IMR-90 (cell line): ENCODE data around the gene GP5. TPM values are rescaled to one million over a fixed set of nuclear protein-coding genes. Genes with fewer than 3 reads are reported as not detected.

Experiments
- ATAC-seq: fragments of 200-7000 bp; cut with Tn5 transposase; 2 replicates; pipeline ENCODE4 v1.9.1; 2020; ENCODE audit warnings: low read depth, mild to moderate bottlenecking, moderate library complexity
- BruUV-seq: library from RNA; stranded (reverse); fragments of 400-500 nt; replicated peaks from 2 replicates; lab custom pipeline; 2021; lab: Mats Ljungman, UMichigan
- CTCF ChIA-PET: fragments of 300-600 bp; formaldehyde crosslinking; extraction: SDS; loops from one replicate; lab custom pipeline; 2021; ENCODE audit warnings: antibody characterized with exemption; lab: Yijun Ruan, JAX
- POLR2A ChIA-PET: fragments of 300-600 bp; sonication (Branson Sonifier 250); formaldehyde crosslinking; loops from one replicate; lab custom pipeline; 2022; ENCODE audit warnings: antibody characterized with exemption; ENCODE audit not compliant: unreplicated experiment; lab: Charles Lee
- DNase-seq: peaks from one replicate; pipeline ENCODE4 v3.0.0; 2013
- H2AFZ ChIP-seq: replicated peaks from 2 replicates; pipeline ENCODE3; 2013; ENCODE audit warnings: low read length, mild to moderate bottlenecking; ENCODE audit not compliant: poor library complexity
- H2AK5ac ChIP-seq: 2 replicates; pipeline ENCODE4 v1.6.1; 2013; ENCODE audit warnings: low read depth, low read length, inconsistent platforms
- H2AK9ac ChIP-seq: replicated peaks from 2 replicates; pipeline ENCODE3; 2013; ENCODE audit warnings: mild to moderate bottlenecking, low read depth, low read length, moderate library complexity; ENCODE audit not compliant: poor library complexity
- H2BK120ac ChIP-seq: 2 replicates; pipeline ENCODE4 v1.6.1; 2013; ENCODE audit warnings: low read depth, low read length, inconsistent platforms
- H2BK15ac ChIP-seq: 3 replicates; pipeline ENCODE4 v1.6.1; 2013; ENCODE audit warnings: low read depth, low read length, inconsistent platforms
- H2BK20ac ChIP-seq: 2 replicates; pipeline ENCODE4 v1.6.1; 2013; ENCODE audit warnings: low read depth, mild to moderate bottlenecking, inconsistent platforms, low read length, moderate library complexity
- H2BK5ac ChIP-seq: 2 replicates; pipeline ENCODE4 v1.6.1; 2013; ENCODE audit warnings: mild to moderate bottlenecking, low read depth, low read length, inconsistent platforms; ENCODE audit not compliant: poor library complexity, severe bottlenecking
- H3K14ac ChIP-seq: replicated peaks from 2 replicates; pipeline ENCODE4 v1.6.1; 2013; ENCODE audit warnings: low read depth, low read length, inconsistent platforms
- H3K18ac ChIP-seq: 2 replicates; pipeline ENCODE4 v1.6.1; 2013; ENCODE audit warnings: low read depth, low read length, control low read depth
- H3K23ac ChIP-seq: 2 replicates; pipeline ENCODE4 v1.6.1; 2013; ENCODE audit warnings: low read depth, low read length, inconsistent platforms
- H3K27ac ChIP-seq: 2 replicates; pipeline ENCODE4 v1.5.1; 2013; ENCODE audit warnings: mild to moderate bottlenecking, control low read depth, low read length; ENCODE audit not compliant: insufficient read depth
- H3K27me3 ChIP-seq: 2 replicates; pipeline ENCODE4 v1.6.1; 2013; ENCODE audit warnings: low read length; ENCODE audit not compliant: control insufficient read depth, insufficient read depth
- H3K36me3 ChIP-seq: 2 replicates; pipeline ENCODE4 v1.6.1; 2013; ENCODE audit warnings: low read length, mixed read lengths; ENCODE audit not compliant: control insufficient read depth, insufficient read depth
- H3K4ac ChIP-seq: 2 replicates; pipeline ENCODE4 v1.6.1; 2013; ENCODE audit warnings: low read depth, low read length, inconsistent platforms
- H3K4me1 ChIP-seq: 2 replicates; pipeline ENCODE4 v1.6.1; 2013; ENCODE audit warnings: low read length, mixed read lengths; ENCODE audit not compliant: control insufficient read depth, insufficient read depth
- H3K4me2 ChIP-seq: 2 replicates; pipeline ENCODE4 v1.6.1; 2013; ENCODE audit warnings: low read depth, mild to moderate bottlenecking, control low read depth, low read length, moderate library complexity
- H3K4me3 ChIP-seq: 2 replicates; pipeline ENCODE4 v1.5.1; 2013; ENCODE audit warnings: low read depth, mild to moderate bottlenecking, control low read depth, low read length, moderate library complexity; ENCODE audit not compliant: insufficient read depth
- H3K56ac ChIP-seq: 2 replicates; pipeline ENCODE4 v1.6.1; 2013; ENCODE audit warnings: low read length, inconsistent platforms; ENCODE audit not compliant: insufficient read depth; ENCODE audit errors: extremely low read depth
- H3K79me1 ChIP-seq, 2 experiments: 2 replicates each; pipeline ENCODE4 v1.6.1; 2013; ENCODE audit warnings: low read length in 2 of 2, inconsistent platforms in 1 of 2, low read depth in 1 of 2
- H3K9ac ChIP-seq: 2 replicates; pipeline ENCODE4 v1.6.1; 2013; ENCODE audit warnings: low read depth, low read length, control low read depth
- H3K9me1 ChIP-seq: 2 replicates; pipeline ENCODE4 v1.6.1; 2013; ENCODE audit warnings: low read length, inconsistent platforms; ENCODE audit not compliant: insufficient read depth
- H3K9me3 ChIP-seq: 2 replicates; pipeline ENCODE4 v1.6.1; 2013; ENCODE audit warnings: low read length; ENCODE audit not compliant: control insufficient read depth, insufficient read depth
- H4K20me1 ChIP-seq: 2 replicates; pipeline ENCODE4 v1.6.1; 2013; ENCODE audit warnings: low read length, inconsistent platforms; ENCODE audit not compliant: insufficient read depth
- H4K5ac ChIP-seq: 2 replicates; pipeline ENCODE4 v1.6.1; 2013; ENCODE audit warnings: mild to moderate bottlenecking, low read depth, low read length, control low read depth
- H4K8ac ChIP-seq, 2 experiments: 2 replicates each; pipeline ENCODE4 v1.6.1; 2013; ENCODE audit warnings: low read depth in 2 of 2, low read length in 2 of 2, control low read depth in 1 of 2, inconsistent platforms in 1 of 2
- H4K91ac ChIP-seq: 2 replicates; pipeline ENCODE4 v1.6.1; 2013; ENCODE audit warnings: low read depth, low read length, inconsistent platforms; ENCODE audit not compliant: insufficient read depth
- BHLHE40 ChIP-seq: fragments of 150-350 bp; IDR thresholded peaks from 2 replicates; pipeline ENCODE4 v1.6.1; 2016; ENCODE audit warnings: mild to moderate bottlenecking, low read depth, low read length
- CEBPB ChIP-seq: IDR thresholded peaks from 2 replicates; pipeline ENCODE4 v1.6.1; 2012; ENCODE audit warnings: low read depth, low read length, improper control_type of control experiment
- CHD1 ChIP-seq: IDR thresholded peaks from 2 replicates; pipeline ENCODE4 v1.6.1; 2012; ENCODE audit warnings: low read depth, low read length, improper control_type of control experiment
- FOS ChIP-seq: fragments of 150-350 bp; IDR thresholded peaks from 2 replicates; pipeline ENCODE4 v1.6.1; 2016; ENCODE audit warnings: low read depth, low read length
- MAFK ChIP-seq: IDR thresholded peaks from 2 replicates; pipeline ENCODE4 v1.6.1; 2012; ENCODE audit warnings: low read depth, low read length, improper control_type of control experiment
- MAZ ChIP-seq: IDR thresholded peaks from 2 replicates; pipeline ENCODE4 v1.6.1; 2012; ENCODE audit warnings: low read depth, mild to moderate bottlenecking, low read length, improper control_type of control experiment, moderate library complexity, borderline replicate concordance
- MXI1 ChIP-seq: IDR thresholded peaks from 2 replicates; pipeline ENCODE4 v1.6.1; 2012; ENCODE audit warnings: low read depth, mild to moderate bottlenecking, low read length, moderate library complexity, borderline replicate concordance
- NFE2L2 ChIP-seq: fragments of 150-350 bp; IDR thresholded peaks from 2 replicates; pipeline ENCODE4 v1.6.1; 2016; ENCODE audit warnings: low read depth, mild to moderate bottlenecking, low read length
- POLR2A ChIP-seq: IDR thresholded peaks from 2 replicates; pipeline ENCODE4 v1.6.1; 2012; ENCODE audit warnings: mild to moderate bottlenecking, low read depth, low read length
- RAD21 ChIP-seq: IDR thresholded peaks from 2 replicates; pipeline ENCODE4 v1.6.1; 2012; ENCODE audit warnings: low read length, improper control_type of control experiment
- RCOR1 ChIP-seq: IDR thresholded peaks from 2 replicates; pipeline ENCODE4 v1.6.1; 2012; ENCODE audit warnings: mild to moderate bottlenecking, low read length, improper control_type of control experiment; ENCODE audit not compliant: insufficient replicate concordance
- RFX5 ChIP-seq: IDR thresholded peaks from 2 replicates; pipeline ENCODE4 v1.8.0; 2012; ENCODE audit warnings: low read depth, mild to moderate bottlenecking, low read length, moderate library complexity
- SMC3 ChIP-seq: fragments of 150-350 bp; IDR thresholded peaks from 2 replicates; pipeline ENCODE4 v1.6.1; 2016; ENCODE audit warnings: low read depth, mild to moderate bottlenecking, antibody characterized with exemption, low read length, moderate library complexity
- WGBS, 2 experiments: methylation state at CpG; one replicate each; pipeline versions ENCODE4 v1.1.5 to v1.1.7; 2013; ENCODE audit warnings: missing lambda C conversion rate in 2 of 2; ENCODE audit not compliant: insufficient read length in 1 of 2; ENCODE audit errors: extremely low coverage in 2 of 2; 5-methylcytosine and 5-hydroxymethylcytosine counted together
- dilution Hi-C: fragments of 300-500 bp; cut with HindIII; formaldehyde crosslinking; loops from one replicate; pipeline ENCODE4 v1.14.3; 2018; ENCODE audit warnings: low sequenced_read_pairs; ENCODE audit not compliant: unreplicated experiment
- in situ Hi-C: fragments of 300-500 bp; cut with MboI; formaldehyde crosslinking; loops from 3 replicates; pipeline ENCODE4 v1.14.3; 2019; ENCODE audit warnings: low sequenced_read_pairs, inconsistent platforms, mixed read lengths
- intact Hi-C: fragments of 100-400 bp; cut with micrococcal nuclease; formaldehyde crosslinking; loops from 2 replicates; pipeline ENCODE4 v1.10.0; 2022
- polyA plus RNA-seq, 3 experiments: library from polyadenylated mRNA; depleted of rRNA; stranded (reverse); fragments of >200 nt; gene quantifications; 2 replicates each; pipeline ENCODE4 v1.2.3, GENCODE V29; 2012; ENCODE audit warnings: low replicate concordance in 1 of 3
- total RNA-seq: library from RNA; depleted of rRNA; stranded (reverse); fragments of >200 nt; gene quantifications from 2 replicates; pipeline ENCODE4 v1.2.3, GENCODE V29; 2012
- TF ChIP-seq, protein P1 (sequence below): fragments of 150-350 bp; IDR thresholded peaks from 2 replicates; pipeline ENCODE4 v1.6.1; 2016; ENCODE audit warnings: low read depth, mild to moderate bottlenecking, low read length, moderate library complexity, borderline replicate concordance
- TF ChIP-seq, protein P2 (sequence below): fragments of 150-350 bp; IDR thresholded peaks from 2 replicates; pipeline ENCODE4 v1.6.1; 2017; ENCODE audit warnings: mild to moderate bottlenecking, antibody characterized with exemption, low read length, low read depth
- TF ChIP-seq, protein P3 (sequence below): conservative IDR thresholded peaks from 2 replicates; pipeline ENCODE4 v1.5.1; 2012; ENCODE audit warnings: mild to moderate bottlenecking, low read depth, low read length, improper control_type of control experiment

Gene GP5
- total and polyA plus RNA-seq, 2 of the 4 experiments (the other 2 are of a cell fraction), result under 0.01 to 0.12 TPM

DNA sequence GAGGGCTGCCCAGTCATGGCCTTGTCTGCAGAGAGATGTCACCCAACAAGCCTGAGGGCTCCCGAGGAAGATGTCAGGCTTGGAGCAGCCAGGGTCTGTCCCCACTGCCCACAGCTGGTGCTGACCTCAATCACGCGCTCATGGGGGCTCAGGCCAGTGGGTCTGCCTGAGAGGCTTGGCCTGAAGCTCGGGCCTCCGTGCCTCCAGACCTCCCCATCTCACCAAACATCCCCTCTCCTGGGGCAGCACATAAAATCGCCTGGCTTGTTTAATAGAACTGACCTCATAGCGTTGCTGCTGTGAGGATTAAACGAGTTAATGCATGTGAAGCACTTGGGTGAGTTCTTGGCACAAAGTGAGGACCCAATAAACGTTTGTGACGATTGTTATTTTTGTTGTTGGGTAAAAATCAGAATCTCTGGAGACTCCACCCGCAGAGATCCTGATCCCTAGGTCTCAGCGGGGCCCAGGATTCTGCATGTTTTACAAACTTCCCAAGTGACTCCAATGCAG lies 33.0 kb downstream of the GP5 start:
- WGBS, 2 experiments, result 65% methylated on average over 6 of the region's 12 CpGs; no CpG with 5 or more reads in 1 of the 2 experiments
- no peak for ATAC-seq
- Histone ChIP-seq H2BK20ac (peak overlapping the region; percentile 61), H2BK5ac (peak overlapping the region; percentile 1), H3K18ac (no peak overlapping the region), H3K9me1 (peaks cover 16% of the 10 kb centered on the region), H3K79me1 (peaks cover 0 to 6% of the 10 kb centered on the region in 2 experiments; a peak in 1 of 4 replicates), H2BK120ac (peak overlapping the region; percentile 76), H3K23ac (no peak overlapping the region), H3K27ac (no peak overlapping the region), H3K4me1 (peaks cover 30% of the 10 kb centered on the region), H3K27me3 (peaks cover 3% of the 10 kb centered on the region; the same call in 1 of the 2 replicates), H3K56ac (no peak overlapping the region), H4K8ac (peak overlapping the region in 1 of 2 experiments; percentile 45; a peak in 1 of 4 replicates), H3K4me3 (no peak overlapping the region), H3K9ac (no peak overlapping the region), H3K4me2 (no peak overlapping the region), H3K9me3 (no peaks in the 10 kb centered on the region), H4K5ac (no peak overlapping the region), H2AK5ac (peak overlapping the region; percentile 3; the same call in 1 of the 2 replicates), H3K4ac (peak overlapping the region; percentile 46), H2AFZ (no peak overlapping the region), H2AK9ac (no peak overlapping the region), H2BK15ac (no peak overlapping the region), H3K36me3 (no peaks in the 10 kb centered on the region), H4K20me1 (no peaks in the 10 kb centered on the region), H4K91ac (0 out of 2 replicates have a peak overlapping the region, but pooled peaks have one; percentile 11), H3K14ac (peak overlapping the region; percentile 12; the same call in 1 of the 2 replicates)
- POLR2A ChIA-PET, result no interaction called here
- intact Hi-C loops (no loop called here), dilution Hi-C loops (no loop called here), in situ Hi-C loops (no loop called here)
- no peak for DNase-seq
- TF ChIP-seq, protein P1, sequence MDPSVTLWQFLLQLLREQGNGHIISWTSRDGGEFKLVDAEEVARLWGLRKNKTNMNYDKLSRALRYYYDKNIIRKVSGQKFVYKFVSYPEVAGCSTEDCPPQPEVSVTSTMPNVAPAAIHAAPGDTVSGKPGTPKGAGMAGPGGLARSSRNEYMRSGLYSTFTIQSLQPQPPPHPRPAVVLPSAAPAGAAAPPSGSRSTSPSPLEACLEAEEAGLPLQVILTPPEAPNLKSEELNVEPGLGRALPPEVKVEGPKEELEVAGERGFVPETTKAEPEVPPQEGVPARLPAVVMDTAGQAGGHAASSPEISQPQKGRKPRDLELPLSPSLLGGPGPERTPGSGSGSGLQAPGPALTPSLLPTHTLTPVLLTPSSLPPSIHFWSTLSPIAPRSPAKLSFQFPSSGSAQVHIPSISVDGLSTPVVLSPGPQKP, result no peak
- TF ChIP-seq, protein P2, sequence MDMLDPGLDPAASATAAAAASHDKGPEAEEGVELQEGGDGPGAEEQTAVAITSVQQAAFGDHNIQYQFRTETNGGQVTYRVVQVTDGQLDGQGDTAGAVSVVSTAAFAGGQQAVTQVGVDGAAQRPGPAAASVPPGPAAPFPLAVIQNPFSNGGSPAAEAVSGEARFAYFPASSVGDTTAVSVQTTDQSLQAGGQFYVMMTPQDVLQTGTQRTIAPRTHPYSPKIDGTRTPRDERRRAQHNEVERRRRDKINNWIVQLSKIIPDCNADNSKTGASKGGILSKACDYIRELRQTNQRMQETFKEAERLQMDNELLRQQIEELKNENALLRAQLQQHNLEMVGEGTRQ, result no peak
- TF ChIP-seq MAZ (no peak), RFX5 (no peak), FOS (no peak), MAFK (no peak), RCOR1 (no peak), CEBPB (no peak), BHLHE40 (no peak), NFE2L2 (no peak), MXI1 (no peak), SMC3 (no peak), RAD21 (no peak), POLR2A (no peak), CHD1 (no peak)
- TF ChIP-seq, protein P3, sequence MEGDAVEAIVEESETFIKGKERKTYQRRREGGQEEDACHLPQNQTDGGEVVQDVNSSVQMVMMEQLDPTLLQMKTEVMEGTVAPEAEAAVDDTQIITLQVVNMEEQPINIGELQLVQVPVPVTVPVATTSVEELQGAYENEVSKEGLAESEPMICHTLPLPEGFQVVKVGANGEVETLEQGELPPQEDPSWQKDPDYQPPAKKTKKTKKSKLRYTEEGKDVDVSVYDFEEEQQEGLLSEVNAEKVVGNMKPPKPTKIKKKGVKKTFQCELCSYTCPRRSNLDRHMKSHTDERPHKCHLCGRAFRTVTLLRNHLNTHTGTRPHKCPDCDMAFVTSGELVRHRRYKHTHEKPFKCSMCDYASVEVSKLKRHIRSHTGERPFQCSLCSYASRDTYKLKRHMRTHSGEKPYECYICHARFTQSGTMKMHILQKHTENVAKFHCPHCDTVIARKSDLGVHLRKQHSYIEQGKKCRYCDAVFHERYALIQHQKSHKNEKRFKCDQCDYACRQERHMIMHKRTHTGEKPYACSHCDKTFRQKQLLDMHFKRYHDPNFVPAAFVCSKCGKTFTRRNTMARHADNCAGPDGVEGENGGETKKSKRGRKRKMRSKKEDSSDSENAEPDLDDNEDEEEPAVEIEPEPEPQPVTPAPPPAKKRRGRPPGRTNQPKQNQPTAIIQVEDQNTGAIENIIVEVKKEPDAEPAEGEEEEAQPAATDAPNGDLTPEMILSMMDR, result no peak
- no TSS peak for BruUV-seq
- CTCF ChIA-PET, result no interaction called here
